GM21381 (cell line): ENCODE data around the gene PAX1.

Source experiments
- ATAC-seq: cut with Tn5 transposase; IDR thresholded peaks from one replicate; pipeline ENCODE4 v1.9.1; 2021; ENCODE audit warnings: mild to moderate bottlenecking, moderate library complexity; ENCODE audit not compliant: unreplicated experiment

Gene PAX1

DNA sequence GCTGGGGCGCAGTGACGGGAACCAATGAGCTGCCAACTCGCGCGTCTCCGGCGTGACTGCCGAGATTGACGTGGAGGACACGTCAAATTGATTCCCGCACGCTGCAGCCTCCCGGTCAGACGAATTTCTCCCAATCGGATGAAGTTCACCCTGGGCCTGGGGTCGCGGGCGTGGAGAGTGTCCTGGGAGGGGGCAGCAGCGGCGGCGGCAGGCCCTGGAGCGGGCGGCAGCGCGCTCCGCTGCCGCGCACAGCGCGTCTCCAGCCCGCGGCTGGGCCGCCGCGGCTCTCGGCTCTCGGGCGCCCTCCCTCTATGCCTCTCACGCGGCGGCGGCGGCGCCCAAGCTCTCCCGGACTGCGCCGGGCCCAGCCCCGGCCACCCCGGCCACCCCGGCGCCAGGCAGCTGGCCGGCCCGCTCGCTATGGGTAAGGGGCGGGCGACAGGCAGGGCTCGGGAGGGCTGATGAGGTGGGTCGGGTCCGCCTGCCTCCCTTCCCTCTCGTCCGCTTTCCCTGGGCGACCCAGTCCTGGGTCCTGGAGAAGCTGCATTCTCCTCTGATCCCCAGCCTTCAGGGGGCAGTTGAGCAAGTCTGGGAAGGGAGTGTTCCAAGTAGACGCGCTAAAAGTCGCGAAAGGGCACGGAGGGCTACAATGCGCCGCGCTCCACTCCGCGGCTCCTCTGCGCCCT, at the start of gene PAX1:
TSS of gene PAX1 (plus strand) at position 90 of the 686 bp plus-strand sequence. CDS start at position 139, 49 bp downstream.
- no peak for ATAC-seq

GRCh38 chr20:21656308-21657067, 49.0 kb upstream of the PAX1 start:
- ATAC-seq: no peak

DNA sequence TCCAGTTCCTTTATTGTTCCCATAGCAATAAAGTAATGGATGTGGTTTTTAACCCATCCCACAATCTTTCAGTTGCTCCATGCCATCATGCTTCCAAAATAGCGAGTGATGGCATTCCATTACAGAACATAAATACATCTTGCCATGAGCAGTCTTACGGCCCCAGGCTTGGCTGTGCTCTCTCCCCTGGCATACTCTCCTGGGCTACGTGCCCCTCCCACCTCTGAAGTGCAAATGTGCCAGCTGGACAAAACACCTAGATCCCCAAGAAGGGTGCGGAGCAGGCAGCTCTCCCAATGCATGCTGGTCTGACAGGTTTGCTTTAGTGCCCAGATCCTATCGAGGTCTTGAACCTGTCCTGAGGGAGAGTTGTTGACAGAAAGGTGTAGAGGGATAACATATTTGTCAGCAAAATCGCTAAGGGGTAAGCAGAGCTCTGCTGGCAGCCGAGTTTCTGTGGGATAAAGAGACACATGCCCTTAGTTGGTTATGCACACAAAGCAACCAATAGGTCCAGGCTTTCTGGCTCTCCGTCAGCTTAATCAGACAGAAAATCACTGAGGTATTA, 43.9 kb upstream of the PAX1 start:
- no peak for ATAC-seq

DNA sequence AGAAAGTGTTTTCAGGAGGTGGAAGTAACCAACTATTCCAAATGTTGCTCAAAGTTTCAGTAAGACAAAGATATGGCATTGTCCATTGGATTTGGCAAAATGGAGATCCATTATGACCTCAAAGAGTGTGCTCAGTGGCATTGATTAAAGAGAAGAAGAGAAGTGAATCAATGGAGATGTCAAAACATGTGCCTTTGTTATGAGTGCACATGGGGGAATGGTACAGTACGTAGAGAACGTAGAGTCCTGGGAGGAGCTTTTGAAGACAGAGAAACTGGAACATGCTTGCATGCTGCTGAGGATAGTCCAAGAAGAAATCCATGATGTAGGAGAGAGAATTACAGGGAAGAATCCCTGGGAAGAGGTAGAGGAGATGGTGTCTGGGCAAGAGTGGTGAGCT, 42.0 kb upstream of the PAX1 start:
- ATAC-seq: no peak

DNA sequence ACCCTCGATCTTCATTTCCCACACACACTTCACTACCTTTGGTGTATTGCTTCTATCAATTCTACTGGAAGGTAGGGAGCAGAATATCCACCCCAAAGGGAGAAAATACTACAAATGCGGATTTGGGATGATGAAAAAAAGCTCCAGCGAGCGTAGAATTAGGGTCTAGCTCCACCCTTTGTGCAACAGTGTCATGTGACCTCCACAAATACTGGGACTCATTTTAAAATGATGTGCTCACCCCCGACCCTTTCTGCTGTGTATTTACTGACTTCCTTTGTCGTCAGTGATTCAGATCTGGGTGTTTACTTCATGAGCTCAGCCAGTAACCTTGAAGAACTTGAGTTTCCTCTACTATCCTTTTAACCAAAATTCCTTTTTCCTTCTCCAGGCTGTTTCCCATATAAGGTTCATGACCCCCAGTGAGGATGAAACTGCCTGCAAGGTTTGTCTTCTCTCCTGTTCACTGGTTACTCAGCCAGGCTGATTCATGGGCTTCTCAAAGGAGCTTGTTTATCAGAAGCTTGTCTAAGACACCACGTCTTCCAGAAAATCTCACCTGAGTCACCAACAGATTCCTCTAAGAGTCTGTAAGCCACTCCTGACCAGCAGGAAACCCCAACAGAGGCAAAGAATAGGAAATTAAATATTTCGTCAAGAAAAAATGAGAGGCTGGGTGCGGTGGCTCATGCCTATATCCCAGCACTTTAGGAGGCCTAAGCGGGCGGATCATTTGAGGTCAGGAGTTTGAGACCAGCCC, 39.6 kb upstream of the PAX1 start:
- no peak for ATAC-seq

DNA sequence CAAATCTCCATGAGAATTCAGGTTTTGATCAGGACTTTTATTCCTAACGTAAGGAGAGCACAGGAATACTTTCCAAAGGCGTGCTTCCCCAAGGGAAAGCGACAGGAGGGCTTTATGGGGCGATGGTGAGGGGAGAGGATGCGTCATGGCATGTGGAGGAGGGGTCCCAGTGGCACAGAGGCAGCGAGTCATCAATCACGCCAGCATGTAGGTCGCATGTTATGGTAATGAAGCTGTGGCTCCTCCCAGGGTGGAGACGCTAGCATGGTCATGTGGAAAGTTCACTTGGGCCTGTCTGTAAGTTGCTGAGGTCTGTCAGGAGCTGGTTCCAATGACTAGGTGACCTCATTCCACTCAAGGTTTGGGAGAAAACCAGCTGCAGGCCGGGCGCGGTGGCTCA, 35.3 kb upstream of the PAX1 start:
- ATAC-seq: no peak

DNA sequence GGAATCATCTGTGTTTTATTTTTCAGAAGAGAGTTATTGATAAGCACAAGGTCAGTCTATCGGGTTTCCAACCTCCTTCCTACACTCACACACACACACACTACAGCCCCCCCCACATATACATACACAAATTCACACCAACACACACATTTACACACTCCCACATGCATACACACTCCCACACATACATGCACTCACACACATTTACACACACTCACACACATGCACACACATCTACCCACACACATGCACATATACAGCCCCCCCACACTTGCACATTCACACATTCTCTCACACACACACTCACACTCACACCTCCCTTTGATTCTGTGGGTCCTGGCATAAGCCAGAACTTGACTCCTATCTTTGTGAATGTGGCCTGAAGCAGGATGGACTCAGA, 34.5 kb upstream of the PAX1 start:
- no peak for ATAC-seq

- no peak for ATAC-seq
These were observed 28.2 kb upstream of the PAX1 start for GRCh38 chr20:21677261-21677660.

- ATAC-seq: no peak
These were observed 27.7 kb upstream of the PAX1 start for GRCh38 chr20:21677781-21678180.

GRCh38 chr20:21681234-21681921, 24.1 kb upstream of the PAX1 start:
- no peak for ATAC-seq

DNA sequence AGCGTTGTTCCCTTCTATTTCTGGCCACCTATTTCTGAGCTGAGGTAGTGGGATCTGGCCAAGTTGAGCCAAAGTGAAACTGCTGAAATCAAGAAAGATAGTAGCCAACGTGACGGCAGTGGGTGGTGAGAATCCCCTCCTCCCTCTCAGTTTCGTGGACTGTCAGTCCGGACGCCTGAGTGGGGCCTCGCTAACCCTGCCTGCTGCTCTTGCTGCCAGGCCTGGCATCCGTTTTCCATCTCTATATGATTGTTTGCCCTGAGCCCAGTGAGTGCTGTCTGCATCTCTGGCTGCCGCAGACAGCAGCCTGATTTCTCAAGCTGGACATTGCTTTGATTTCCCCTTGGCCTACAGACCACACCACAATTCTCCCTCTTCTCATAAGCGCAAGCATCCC, 23.5 kb upstream of the PAX1 start:
- no peak for ATAC-seq

GRCh38 chr20:21682521-21682954, 22.9 kb upstream of the PAX1 start:
- ATAC-seq: no peak

DNA sequence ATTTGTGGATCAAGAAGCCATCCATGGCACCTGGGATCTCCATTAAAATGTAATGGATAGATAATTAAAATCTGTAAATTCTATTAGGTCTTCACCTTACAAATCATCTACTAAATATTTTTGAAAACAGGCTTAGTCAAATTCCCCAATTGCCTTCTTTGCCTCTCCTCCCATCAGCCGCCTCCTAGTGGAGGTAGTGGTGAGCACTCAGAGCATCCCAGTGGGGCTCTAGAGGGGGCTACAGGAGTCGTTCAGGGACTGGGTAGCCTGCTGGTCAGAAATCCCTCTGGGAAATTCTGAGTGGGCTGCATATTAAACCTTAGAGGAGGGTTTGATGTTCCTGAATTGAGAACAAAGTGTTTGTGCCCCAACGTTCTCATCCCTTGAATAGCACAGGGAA, 20.8 kb upstream of the PAX1 start:
- ATAC-seq: no peak

DNA sequence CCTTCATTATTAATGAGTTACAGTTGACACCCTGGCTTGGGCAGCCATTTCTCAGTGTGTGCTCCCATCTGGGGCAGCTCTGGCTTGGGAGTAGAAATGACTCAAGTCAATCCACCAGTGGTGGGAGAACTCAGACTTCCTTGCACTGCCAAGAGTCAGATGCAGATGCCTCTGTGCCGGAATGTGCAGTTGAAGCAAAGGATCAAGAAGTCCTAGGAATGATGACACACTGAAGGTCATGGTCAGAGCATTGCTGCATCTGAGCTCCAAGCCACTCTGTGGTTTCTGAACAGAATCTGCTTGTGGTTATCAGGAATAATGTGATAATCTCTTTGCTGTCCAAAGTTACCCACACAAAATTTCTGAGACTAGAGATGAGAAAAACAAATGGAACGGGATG, 19.5 kb upstream of the PAX1 start:
- no peak for ATAC-seq

DNA sequence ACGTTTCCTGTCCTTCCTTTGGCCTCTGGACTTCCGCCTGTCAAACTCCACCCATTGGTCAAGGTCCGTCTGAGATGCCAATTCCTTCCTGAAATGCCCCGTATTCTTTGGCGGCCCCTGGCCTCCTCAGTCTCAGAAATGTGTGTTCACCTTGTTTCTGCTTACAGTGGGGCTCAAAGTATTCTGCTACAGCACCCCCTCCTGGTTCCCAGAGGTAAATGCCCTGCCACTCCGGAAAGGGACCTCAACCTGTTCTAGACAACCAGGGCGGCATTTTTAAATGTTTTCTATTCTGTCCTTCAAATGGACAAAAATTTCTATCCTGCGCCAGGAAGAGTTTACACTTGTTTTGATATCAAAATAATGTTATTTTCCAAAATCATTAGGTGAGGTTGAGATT, 12.1 kb upstream of the PAX1 start:
- no peak for ATAC-seq

DNA sequence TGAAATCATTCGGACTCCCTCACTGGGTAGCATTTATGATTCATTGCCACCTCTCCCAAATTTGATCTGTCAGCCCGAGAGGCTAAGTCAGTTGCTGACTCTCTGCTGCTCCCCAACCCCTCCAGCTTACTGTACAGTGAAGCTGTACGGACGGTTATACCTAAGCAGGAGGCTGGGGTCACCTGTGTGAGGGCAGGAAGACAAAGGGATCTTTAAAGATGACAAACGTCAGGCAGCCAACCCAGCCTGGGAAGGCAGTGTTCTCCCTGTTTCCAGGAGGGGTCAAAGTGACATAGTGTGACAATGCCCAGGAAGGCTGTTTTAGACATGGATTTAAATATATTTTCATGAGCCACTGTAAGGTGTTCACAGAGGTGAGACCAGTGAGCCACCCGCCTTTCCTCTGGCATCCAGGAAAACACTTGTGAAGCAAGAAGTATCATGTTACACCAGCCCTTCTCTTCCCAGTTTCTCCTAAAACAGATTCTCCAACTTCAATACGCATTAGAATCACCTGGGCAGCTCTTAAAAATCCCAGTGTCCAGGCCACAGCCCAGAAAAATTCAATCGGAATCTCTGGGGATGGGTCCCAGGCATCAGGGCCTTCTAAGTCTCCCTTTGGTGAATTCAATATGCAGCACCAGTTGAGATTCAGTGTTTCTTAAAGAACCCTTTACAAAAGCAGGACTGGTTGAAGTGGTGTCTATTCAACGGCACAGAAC, 6.8 kb upstream of the PAX1 start:
- no peak for ATAC-seq

DNA sequence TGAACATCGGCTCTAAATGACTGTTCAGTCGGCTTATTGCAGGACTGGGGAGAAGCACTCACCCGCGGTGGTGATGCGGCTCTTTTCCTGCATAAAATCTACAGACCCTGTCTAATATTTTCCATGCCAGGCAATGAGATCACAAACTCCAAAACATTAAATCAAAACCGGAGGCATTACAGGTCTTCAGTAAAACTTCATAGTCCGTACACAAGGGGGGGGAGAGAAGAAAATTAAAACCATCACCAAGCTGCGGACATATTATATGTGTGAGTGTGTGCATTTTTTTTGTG, 6.3 kb upstream of the PAX1 start:
- ATAC-seq: no peak

- ATAC-seq: no peak
These were observed 4.1 kb upstream of the PAX1 start for GRCh38 chr20:21701171-21701876.

- ATAC-seq: no peak
These were observed 3.4 kb upstream of the PAX1 start for GRCh38 chr20:21702016-21702415.
